ENCODE results near the gene CCNJL.
"Not testable (repeated sequence)": the region's sequence is repeated elsewhere in the genome, so short reads cannot be mapped to it uniquely, and the experiment has no call there.

The CCNJL gene

GRCh38 chr5:160259341-160259740, 53.0 kb downstream of the CCNJL start:
- Histone ChIP-seq H3K36me3 (ENCODE audit: insufficient read depth, low read depth, low read length) (peaks cover 53% of the 10 kb centered on the region), H3K9ac (ENCODE audit: low read depth, low read length) (no peak overlapping the region), H3K27me3 (ENCODE audit: insufficient read depth, low read length) (no peaks in the 10 kb centered on the region), H3K27ac (ENCODE audit: low read length) (no peak overlapping the region), H3K9me3 (ENCODE audit: insufficient read depth, low read depth, low read length) (no peaks in the 10 kb centered on the region), H3K4me1 (ENCODE audit: insufficient read depth, low read length) (peaks cover 26% of the 10 kb centered on the region), H3K4me3 (ENCODE audit: low read length) (no peak overlapping the region)

GRCh38 chr5:160254706-160255105, 57.7 kb downstream of the CCNJL start:
- no peaks in the 10 kb centered on the region for H3K27me3 ChIP-seq (ENCODE audit: insufficient read depth, low read length)
- no peak overlapping the region for H3K27ac ChIP-seq (ENCODE audit: low read length)
- no peaks in the 10 kb centered on the region for H3K9me3 ChIP-seq (ENCODE audit: insufficient read depth, low read depth, low read length)
- H3K9ac ChIP-seq (ENCODE audit: low read depth, low read length), result no peak overlapping the region
- no peak overlapping the region for H3K4me3 ChIP-seq (ENCODE audit: low read length)
- H3K4me1 ChIP-seq (ENCODE audit: insufficient read depth, low read length), result 0 out of 2 replicates have a peak, but pooled peaks cover under 1% of the 10 kb centered on the region
- H3K36me3 ChIP-seq (ENCODE audit: insufficient read depth, low read depth, low read length), result peaks cover 73% of the 10 kb centered on the region

DNA sequence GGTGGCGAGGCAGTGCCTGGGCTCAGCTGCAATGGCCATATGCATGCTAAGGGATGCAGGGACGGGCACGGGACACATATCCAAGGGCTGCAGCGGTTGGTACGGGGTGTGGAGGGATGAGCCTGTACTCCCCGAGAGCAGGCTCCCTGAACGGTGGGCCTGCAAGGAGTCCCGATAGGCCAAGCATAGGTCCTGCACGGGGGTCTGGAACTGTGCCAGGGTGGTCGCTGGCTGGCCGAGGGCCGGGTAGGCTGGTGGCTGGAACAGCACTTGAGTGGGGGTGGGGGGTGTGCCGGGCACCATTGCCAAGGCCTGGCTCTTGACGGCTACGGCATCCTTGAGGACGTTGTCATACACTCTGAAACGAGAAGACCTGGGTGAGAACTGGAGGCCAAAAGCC, 58.9 kb downstream of the CCNJL start:
- Histone ChIP-seq H3K36me3 (ENCODE audit: insufficient read depth, low read depth, low read length) (peaks cover 61% of the 10 kb centered on the region), H3K4me1 (ENCODE audit: insufficient read depth, low read length) (no peaks in the 10 kb centered on the region), H3K27me3 (ENCODE audit: insufficient read depth, low read length) (no peaks in the 10 kb centered on the region), H3K9ac (ENCODE audit: low read depth, low read length) (no peak overlapping the region), H3K27ac (ENCODE audit: low read length) (no peak overlapping the region), H3K9me3 (ENCODE audit: insufficient read depth, low read depth, low read length) (no peaks in the 10 kb centered on the region), H3K4me3 (ENCODE audit: low read length) (no peak overlapping the region)

GRCh38 chr5:160252916-160253315, 59.4 kb downstream of the CCNJL start:
- no peak overlapping the region for H3K27ac ChIP-seq (ENCODE audit: low read length)
- H3K36me3 ChIP-seq (ENCODE audit: insufficient read depth, low read depth, low read length), result peaks cover 55% of the 10 kb centered on the region

DNA sequence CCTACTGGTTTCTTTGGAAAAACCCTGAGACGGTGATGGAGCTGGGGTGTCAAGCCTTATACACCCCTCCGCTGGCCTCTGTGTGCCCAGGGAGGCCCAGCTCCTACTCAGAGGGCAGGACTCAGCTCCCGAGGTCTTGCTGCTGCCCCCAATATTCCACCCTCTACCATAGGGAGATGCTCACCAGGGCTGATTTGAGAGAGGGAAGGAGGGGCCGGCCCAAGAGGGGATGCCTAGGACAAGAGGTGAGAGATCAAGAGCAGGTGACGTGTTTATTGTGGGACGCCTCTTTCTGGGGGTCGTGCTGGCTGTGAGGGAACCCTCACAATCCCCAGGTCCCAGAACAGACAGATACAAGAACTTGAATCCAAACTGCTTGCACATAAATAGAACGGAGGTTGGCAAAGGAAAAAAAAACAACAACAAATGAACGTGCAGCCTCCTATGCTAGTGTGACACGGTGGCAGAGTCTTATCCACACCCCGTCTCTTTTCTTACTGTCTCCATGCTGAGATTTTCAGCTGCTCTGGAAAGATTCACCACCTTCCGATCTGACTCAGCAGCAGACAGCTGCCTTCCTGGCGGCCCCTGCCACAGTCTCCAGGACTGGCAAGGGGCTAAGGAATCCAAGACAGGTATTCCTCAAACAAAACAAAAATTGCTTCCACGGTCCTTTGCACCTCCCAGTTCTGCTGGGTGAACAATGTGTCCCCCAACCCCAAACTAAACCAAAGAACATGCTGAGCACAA, 60.8 kb downstream of the CCNJL start:
- H3K4me3 ChIP-seq (ENCODE audit: low read length), result no peak overlapping the region
- H3K9ac ChIP-seq (ENCODE audit: low read depth, low read length), result no peak overlapping the region
- no peaks in the 10 kb centered on the region for H3K4me1 ChIP-seq (ENCODE audit: insufficient read depth, low read length)
- H3K27ac ChIP-seq (ENCODE audit: low read length), result no peak overlapping the region
- no peaks in the 10 kb centered on the region for H3K27me3 ChIP-seq (ENCODE audit: insufficient read depth, low read length)
- no peaks in the 10 kb centered on the region for H3K9me3 ChIP-seq (ENCODE audit: insufficient read depth, low read depth, low read length)
- peaks cover 55% of the 10 kb centered on the region for H3K36me3 ChIP-seq (ENCODE audit: insufficient read depth, low read depth, low read length)

More at GRCh38 chr5:160252916-160253315, 59.4 kb downstream of the CCNJL start:
- no peaks in the 10 kb centered on the region for H3K9me3 ChIP-seq (ENCODE audit: insufficient read depth, low read depth, low read length)
- H3K9ac ChIP-seq (ENCODE audit: low read depth, low read length), result no peak overlapping the region
- no peaks in the 10 kb centered on the region for H3K4me1 ChIP-seq (ENCODE audit: insufficient read depth, low read length)
- no peaks in the 10 kb centered on the region for H3K27me3 ChIP-seq (ENCODE audit: insufficient read depth, low read length)
- H3K4me3 ChIP-seq (ENCODE audit: low read length), result no peak overlapping the region

GRCh38 chr5:160250826-160251225, 61.5 kb downstream of the CCNJL start:
- H3K9ac ChIP-seq (ENCODE audit: low read depth, low read length), result no peak overlapping the region
- peaks cover 48% of the 10 kb centered on the region for H3K36me3 ChIP-seq (ENCODE audit: insufficient read depth, low read depth, low read length)

GRCh38 chr5:160250226-160250625, 62.1 kb downstream of the CCNJL start:
- Histone ChIP-seq H3K9ac (ENCODE audit: low read depth, low read length) (no peak overlapping the region), H3K4me3 (ENCODE audit: low read length) (no peak overlapping the region), H3K27ac (ENCODE audit: low read length) (no peak overlapping the region), H3K9me3 (ENCODE audit: insufficient read depth, low read depth, low read length) (no peaks in the 10 kb centered on the region), H3K36me3 (ENCODE audit: insufficient read depth, low read depth, low read length) (peaks cover 42% of the 10 kb centered on the region), H3K27me3 (ENCODE audit: insufficient read depth, low read length) (no peaks in the 10 kb centered on the region), H3K4me1 (ENCODE audit: insufficient read depth, low read length) (no peaks in the 10 kb centered on the region)

More at GRCh38 chr5:160250826-160251225, 61.5 kb downstream of the CCNJL start:
- H3K4me3 ChIP-seq (ENCODE audit: low read length), result no peak overlapping the region
- H3K27me3 ChIP-seq (ENCODE audit: insufficient read depth, low read length), result no peaks in the 10 kb centered on the region
- H3K27ac ChIP-seq (ENCODE audit: low read length), result no peak overlapping the region
- no peaks in the 10 kb centered on the region for H3K4me1 ChIP-seq (ENCODE audit: insufficient read depth, low read length)
- no peaks in the 10 kb centered on the region for H3K9me3 ChIP-seq (ENCODE audit: insufficient read depth, low read depth, low read length)

DNA sequence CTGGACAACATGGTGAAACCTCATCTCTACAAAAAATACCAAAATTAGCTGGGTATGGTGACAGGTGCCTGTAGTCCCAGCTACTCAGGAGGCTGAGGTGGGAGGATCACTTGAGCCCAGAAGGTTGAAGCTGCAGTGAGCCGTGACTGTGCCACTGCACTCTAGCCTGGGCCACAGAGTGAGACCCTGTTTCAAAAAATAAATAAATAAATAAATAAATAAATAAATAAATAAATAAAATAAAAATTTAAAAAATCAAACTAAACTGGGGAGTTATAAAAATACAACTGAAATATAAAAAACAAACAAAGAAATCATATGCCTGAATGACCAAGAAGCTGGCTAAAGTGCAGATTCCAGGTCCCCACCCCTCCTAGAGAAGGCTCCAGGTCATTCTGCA, 62.8 kb downstream of the CCNJL start:
- peaks cover 37% of the 10 kb centered on the region for H3K36me3 ChIP-seq (ENCODE audit: insufficient read depth, low read depth, low read length)
- H3K4me3 ChIP-seq (ENCODE audit: low read length); H3K9me3 ChIP-seq (ENCODE audit: insufficient read depth, low read depth, low read length); H3K4me1 ChIP-seq (ENCODE audit: insufficient read depth, low read length); H3K27me3 ChIP-seq (ENCODE audit: insufficient read depth, low read length); H3K9ac ChIP-seq (ENCODE audit: low read depth, low read length); H3K27ac ChIP-seq (ENCODE audit: low read length): not testable (repeated sequence)

GRCh38 chr5:160245506-160246086, 66.8 kb downstream of the CCNJL start:
- Histone ChIP-seq H3K4me3 (ENCODE audit: low read length) (no peak overlapping the region), H3K27ac (ENCODE audit: low read length) (no peak overlapping the region)

GRCh38 chr5:160242145-160242544, 70.2 kb downstream of the CCNJL start:
- H3K9me3 ChIP-seq (ENCODE audit: insufficient read depth, low read depth, low read length), result no peaks in the 10 kb centered on the region
- no peaks in the 10 kb centered on the region for H3K36me3 ChIP-seq (ENCODE audit: insufficient read depth, low read depth, low read length)
- H3K27ac ChIP-seq (ENCODE audit: low read length), result no peak overlapping the region
- no peak overlapping the region for H3K9ac ChIP-seq (ENCODE audit: low read depth, low read length)
- peaks cover 13% of the 10 kb centered on the region; the same call in 1 of the 2 replicates for H3K4me1 ChIP-seq (ENCODE audit: insufficient read depth, low read length)
- H3K4me3 ChIP-seq (ENCODE audit: low read length), result no peak overlapping the region
- H3K27me3 ChIP-seq (ENCODE audit: insufficient read depth, low read length), result no peaks in the 10 kb centered on the region

More at GRCh38 chr5:160245506-160246086, 66.8 kb downstream of the CCNJL start:
- H3K9me3 ChIP-seq (ENCODE audit: insufficient read depth, low read depth, low read length), result no peaks in the 10 kb centered on the region
- peaks cover 4% of the 10 kb centered on the region; the same call in 1 of the 2 replicates for H3K4me1 ChIP-seq (ENCODE audit: insufficient read depth, low read length)
- no peak overlapping the region for H3K9ac ChIP-seq (ENCODE audit: low read depth, low read length)
- H3K36me3 ChIP-seq (ENCODE audit: insufficient read depth, low read depth, low read length), result no peaks in the 10 kb centered on the region
- H3K27me3 ChIP-seq (ENCODE audit: insufficient read depth, low read length), result no peaks in the 10 kb centered on the region

DNA sequence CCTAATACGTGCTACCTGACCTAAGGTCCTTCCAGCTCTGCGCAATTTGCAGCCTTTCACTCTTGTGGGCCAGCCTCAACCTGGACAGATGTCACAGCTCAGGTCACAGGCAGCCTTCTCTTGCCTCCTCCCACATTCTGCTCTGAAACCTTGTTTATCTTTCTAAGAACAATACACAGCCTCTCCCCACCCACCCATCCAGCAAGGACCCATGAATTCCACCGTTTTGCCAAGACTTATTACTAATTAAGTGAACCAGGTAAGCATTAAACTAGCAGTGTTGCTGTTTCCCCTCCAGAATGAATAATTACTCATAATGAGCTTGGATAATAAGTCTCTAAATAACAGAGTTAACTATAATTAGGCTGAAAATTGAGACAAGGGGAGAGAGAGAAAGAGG, 72.0 kb downstream of the CCNJL start:
- Histone ChIP-seq H3K27ac (ENCODE audit: low read length) (no peak overlapping the region), H3K9me3 (ENCODE audit: insufficient read depth, low read depth, low read length) (no peaks in the 10 kb centered on the region), H3K36me3 (ENCODE audit: insufficient read depth, low read depth, low read length) (no peaks in the 10 kb centered on the region)

GRCh38 chr5:160237571-160238093, 74.7 kb downstream of the CCNJL start:
- peak overlapping the region; percentile 20; the same call in 1 of the 2 replicates for H3K4me3 ChIP-seq (ENCODE audit: low read length)
- 0 out of 2 replicates have a peak, but pooled peaks cover 4% of the 10 kb centered on the region for H3K9me3 ChIP-seq (ENCODE audit: insufficient read depth, low read depth, low read length)
- no peaks in the 10 kb centered on the region for H3K36me3 ChIP-seq (ENCODE audit: insufficient read depth, low read depth, low read length)
- H3K27me3 ChIP-seq (ENCODE audit: insufficient read depth, low read length), result no peaks in the 10 kb centered on the region
- no peak overlapping the region for H3K27ac ChIP-seq (ENCODE audit: low read length)
- peaks cover 11% of the 10 kb centered on the region; the same call in 1 of the 2 replicates for H3K4me1 ChIP-seq (ENCODE audit: insufficient read depth, low read length)
- H3K9ac ChIP-seq (ENCODE audit: low read depth, low read length), result peak overlapping the region; percentile 17; the same call in 1 of the 2 replicates

More for the DNA sequence above, 72.0 kb downstream of the CCNJL start:
- H3K4me1 ChIP-seq (ENCODE audit: insufficient read depth, low read length), result peaks cover 15% of the 10 kb centered on the region; the same call in 1 of the 2 replicates
- H3K9ac ChIP-seq (ENCODE audit: low read depth, low read length), result no peak overlapping the region
- no peak overlapping the region for H3K4me3 ChIP-seq (ENCODE audit: low read length)
- no peaks in the 10 kb centered on the region for H3K27me3 ChIP-seq (ENCODE audit: insufficient read depth, low read length)
